ENCODE results near the gene MAZ. TPM values are rescaled to one million over a fixed set of nuclear protein-coding genes. Genes with fewer than 3 reads are reported as not detected.
A peak's percentile ranks its signal among the peaks of the same experiment; 100 is the strongest.

The MAZ gene
- total and polyA plus RNA-seq, 2 of the 13 experiments (the other 11 are each of a cell fraction or from before 2014, with no cell fraction given), result 203 to 277 TPM

GRCh38 chr16:29842732-29843346 lies 36.5 kb downstream of the MAZ start:
- FAIRE-seq, result peak; percentile 30
- peaks cover 3% of the 10 kb centered on the region in 2 experiments; a peak in 2 of 5 replicates for H3K36me3 ChIP-seq (replicated peaks in 1 of 2; ENCODE audit: control insufficient read depth in 1 of 2, insufficient read depth in 2 of 2, low read length in 2 of 2)

More at GRCh38 chr16:29842732-29843346, 36.5 kb downstream of the MAZ start:
- no peaks in the 10 kb centered on the region for H4K20me1 ChIP-seq (ENCODE audit: insufficient read depth, low read length)
- no TSS peak for BruUV-seq (replicated peaks)
- TF ChIP-seq U2AF2 (IDR thresholded peaks at IDR 0.05; ENCODE audit: low read depth, low read length) (no peak), ZNF704 (CRISPR knock-in tag; IDR thresholded peaks at IDR 0.05; ENCODE audit: borderline replicate concordance) (no peak), ZBTB33 (CRISPR knock-in tag; IDR thresholded peaks at IDR 0.05) (peak; percentile 59; the same call in 1 of the 2 replicates), CTCF (CRISPR knock-in tag; IDR thresholded peaks at IDR 0.05) (peak; percentile 26; the same call in 1 of the 2 replicates), STAG1 (CRISPR knock-in tag; IDR thresholded peaks at IDR 0.05) (peak; percentile 30)
- H3K27me3 ChIP-seq (ENCODE audit: control insufficient read depth in 1 of 2, insufficient read depth in 2 of 2, low read length in 2 of 2), result no peaks in the 10 kb centered on the region
- H3K4me2 ChIP-seq (ENCODE audit: low read depth, low read length), result no peak overlapping the region
- no peaks in the 10 kb centered on the region for H3K4me1 ChIP-seq (ENCODE audit: insufficient read depth, low read length)
- H3K4me3 ChIP-seq (replicated peaks in 1 of 3; ENCODE audit: insufficient read depth in 1 of 3, low read depth in 2 of 3, low read length in 3 of 3), result no peak overlapping the region
- H2AFZ ChIP-seq (ENCODE audit: low read length), result no peak overlapping the region
- peak; percentile 52 for ATAC-seq
- H3K9ac ChIP-seq (ENCODE audit: insufficient read depth, low read depth, low read length), result no peak overlapping the region
- intact Hi-C loops (cut with micrococcal nuclease; ENCODE audit: unreplicated experiment) (no loop called here), in situ Hi-C loops (cut with HindIII; ENCODE audit: extremely low pct_ligation_motif_present, low pct_unique_long_range_greater_than_20kb) (no loop called here)
- ChIA-PET CTCF (ENCODE audit: low intra/inter-chr PET ratio, low total read pairs) (no interaction called here), POLR2A (interaction anchor here (1.2 to 3.6 kb wide), 3 partner anchors 13 to 27 kb away, joined by 3 to 11 read pairs (median 5); partner anchors contain the start of gene PAGR1)
- DNase-seq (ENCODE audit: low spot score), result no peak
- WGBS (ENCODE audit: low lambda C conversion rate), result 97% methylated on average over 9 of the region's 9 CpGs
- H3K27ac ChIP-seq (ENCODE audit: extremely low read length, insufficient read depth, low read length), result no peak overlapping the region
- no peaks in the 10 kb centered on the region for H3K9me3 ChIP-seq (ENCODE audit: low read length)
- H3K79me2 ChIP-seq (ENCODE audit: insufficient read depth, low read length), result no peaks in the 10 kb centered on the region

All from HepG2 (cell line).